ENCODE results near the gene OSBP2.
"Not testable (repeated sequence)": the region's sequence is repeated elsewhere in the genome, so short reads cannot be mapped to it uniquely, and the experiment has no call there.

Gene OSBP2, protein sequence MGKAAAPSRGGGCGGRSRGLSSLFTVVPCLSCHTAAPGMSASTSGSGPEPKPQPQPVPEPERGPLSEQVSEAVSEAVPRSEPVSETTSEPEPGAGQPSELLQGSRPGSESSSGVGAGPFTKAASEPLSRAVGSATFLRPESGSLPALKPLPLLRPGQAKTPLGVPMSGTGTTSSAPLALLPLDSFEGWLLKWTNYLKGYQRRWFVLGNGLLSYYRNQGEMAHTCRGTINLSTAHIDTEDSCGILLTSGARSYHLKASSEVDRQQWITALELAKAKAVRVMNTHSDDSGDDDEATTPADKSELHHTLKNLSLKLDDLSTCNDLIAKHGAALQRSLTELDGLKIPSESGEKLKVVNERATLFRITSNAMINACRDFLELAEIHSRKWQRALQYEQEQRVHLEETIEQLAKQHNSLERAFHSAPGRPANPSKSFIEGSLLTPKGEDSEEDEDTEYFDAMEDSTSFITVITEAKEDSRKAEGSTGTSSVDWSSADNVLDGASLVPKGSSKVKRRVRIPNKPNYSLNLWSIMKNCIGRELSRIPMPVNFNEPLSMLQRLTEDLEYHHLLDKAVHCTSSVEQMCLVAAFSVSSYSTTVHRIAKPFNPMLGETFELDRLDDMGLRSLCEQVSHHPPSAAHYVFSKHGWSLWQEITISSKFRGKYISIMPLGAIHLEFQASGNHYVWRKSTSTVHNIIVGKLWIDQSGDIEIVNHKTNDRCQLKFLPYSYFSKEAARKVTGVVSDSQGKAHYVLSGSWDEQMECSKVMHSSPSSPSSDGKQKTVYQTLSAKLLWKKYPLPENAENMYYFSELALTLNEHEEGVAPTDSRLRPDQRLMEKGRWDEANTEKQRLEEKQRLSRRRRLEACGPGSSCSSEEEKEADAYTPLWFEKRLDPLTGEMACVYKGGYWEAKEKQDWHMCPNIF

DNA sequence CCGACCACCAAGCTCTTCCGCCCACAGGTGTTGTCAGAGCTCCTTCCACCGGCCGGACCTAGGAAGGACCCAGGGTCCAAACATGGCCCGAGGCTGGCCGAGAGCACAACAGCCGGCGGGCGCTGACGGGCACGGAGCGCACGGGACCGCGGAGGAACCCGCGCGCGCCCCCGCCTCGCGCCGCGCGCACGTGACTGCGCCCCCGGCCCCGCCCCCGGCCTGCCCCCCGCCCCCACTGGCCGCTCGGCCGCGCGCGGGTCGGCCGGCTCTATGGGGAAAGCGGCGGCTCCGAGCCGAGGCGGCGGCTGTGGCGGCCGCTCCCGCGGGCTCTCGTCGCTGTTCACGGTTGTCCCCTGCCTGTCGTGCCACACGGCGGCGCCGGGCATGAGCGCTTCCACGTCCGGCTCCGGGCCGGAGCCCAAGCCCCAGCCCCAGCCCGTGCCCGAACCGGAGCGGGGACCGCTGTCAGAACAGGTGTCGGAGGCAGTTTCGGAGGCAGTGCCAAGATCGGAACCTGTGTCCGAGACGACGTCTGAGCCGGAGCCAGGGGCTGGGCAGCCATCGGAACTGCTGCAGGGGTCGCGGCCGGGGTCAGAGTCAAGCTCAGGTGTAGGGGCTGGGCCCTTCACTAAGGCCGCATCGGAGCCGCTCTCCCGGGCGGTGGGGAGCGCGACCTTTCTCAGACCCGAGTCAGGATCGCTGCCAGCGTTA is at the start of gene OSBP2:
TSS of gene OSBP2 (plus strand) at position 235 of the 711 bp plus-strand sequence. CDS start at position 271, 36 bp downstream.
- peak; percentile 31 to 64 (median 47) for DNase-seq

DNA sequence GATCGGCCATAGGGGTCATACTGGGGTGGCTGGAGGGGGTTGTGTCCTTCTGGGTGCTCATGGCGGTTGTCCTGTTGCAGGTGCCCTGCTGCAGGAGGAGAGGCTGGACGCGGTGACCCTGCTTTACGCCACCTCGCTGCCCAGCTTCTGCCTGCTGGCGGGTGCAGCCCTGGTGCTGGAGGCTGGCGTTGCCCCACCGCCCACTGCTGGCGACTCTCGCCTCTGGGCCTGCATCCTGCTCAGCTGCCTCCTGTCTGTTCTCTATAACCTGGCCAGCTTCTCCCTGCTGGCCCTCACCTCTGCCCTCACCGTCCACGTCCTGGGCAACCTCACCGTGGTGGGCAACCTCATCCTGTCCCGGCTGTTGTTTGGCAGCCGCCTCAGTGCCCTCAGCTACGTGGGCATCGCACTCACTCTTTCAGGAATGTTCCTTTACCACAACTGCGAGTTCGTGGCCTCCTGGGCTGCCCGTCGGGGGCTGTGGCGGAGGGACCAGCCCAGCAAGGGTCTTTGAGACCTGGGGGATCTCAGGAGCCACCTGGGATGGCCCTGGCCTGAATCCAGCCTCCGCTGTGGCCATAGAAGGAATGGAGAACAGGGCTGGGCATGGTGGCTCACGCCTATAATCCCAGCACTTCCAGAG is 48.0 kb upstream of the OSBP2 start:
- no peak for DNase-seq

DNA sequence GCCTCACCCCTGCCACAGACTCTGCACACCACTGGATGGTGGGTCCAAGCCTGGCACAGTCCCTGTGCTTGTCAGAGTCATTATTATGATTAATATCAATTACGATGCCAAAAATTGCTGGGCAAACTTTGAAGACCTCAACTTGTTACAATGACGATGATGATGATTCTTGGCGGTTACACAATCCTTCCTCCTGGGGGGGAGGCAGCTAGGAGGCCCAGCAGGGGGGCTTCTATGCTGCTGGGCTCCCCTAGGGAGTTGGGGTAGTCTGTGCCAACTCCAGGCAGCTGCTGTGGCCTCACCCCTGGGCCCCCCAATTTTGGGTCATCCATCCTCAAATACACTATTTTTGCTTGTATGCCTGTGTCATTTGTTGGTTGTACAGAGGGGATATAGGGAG is 47.1 kb upstream of the OSBP2 start:
- DNase-seq: no peak

DNA sequence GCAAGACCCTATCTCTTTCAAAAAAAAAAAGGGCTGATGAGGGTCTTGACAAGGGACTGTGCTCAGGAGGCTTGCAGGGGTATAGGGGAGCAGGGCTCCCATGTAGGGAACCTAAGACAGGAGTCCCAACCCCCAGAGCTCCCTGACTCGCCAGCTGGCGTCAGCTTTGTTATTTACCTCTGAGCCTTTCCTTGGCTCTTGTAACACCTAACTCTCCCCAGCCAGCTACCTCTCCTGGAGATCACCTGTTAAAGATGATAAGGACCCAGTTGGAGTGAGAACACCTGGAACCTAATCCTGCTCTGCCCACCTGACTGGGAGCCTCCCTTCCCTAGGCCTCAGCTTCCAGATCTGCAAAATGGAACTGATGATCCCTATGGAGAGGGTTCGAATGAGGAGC is 45.8 kb upstream of the OSBP2 start:
- no peak for DNase-seq

DNA sequence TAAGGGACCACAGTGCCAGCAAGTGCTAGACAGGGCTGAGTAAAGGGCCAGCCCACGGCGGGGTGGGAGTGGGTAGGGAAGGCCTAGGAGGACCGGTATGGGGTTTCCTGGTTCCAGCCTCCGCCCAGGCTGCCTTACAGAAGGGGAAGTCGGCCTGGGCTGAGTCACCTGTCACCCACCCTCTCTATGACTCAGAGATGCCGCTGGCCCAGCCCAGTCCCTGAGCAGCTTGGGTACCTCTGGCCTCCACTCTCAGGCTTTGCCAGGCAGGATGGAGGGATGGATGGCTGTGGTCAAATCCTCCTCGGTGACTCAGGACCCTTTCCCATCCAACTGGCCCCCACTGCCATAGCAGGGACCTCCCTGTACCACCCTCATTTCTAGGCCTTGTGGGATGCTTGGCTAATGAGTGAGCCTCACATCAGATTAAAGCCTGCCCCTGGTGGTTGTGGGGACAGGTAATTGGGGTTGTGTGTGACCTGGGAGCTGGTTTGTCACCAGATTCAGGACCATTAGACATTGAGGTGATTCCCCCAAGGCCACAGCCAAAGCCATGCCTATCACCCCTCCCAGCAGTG is 45.2 kb upstream of the OSBP2 start:
- DNase-seq: no peak

- DNase-seq: no peak
Measured at GRCh38 chr22:30650508-30651116, 44.1 kb upstream of the OSBP2 start.

- no peak for DNase-seq
Measured at GRCh38 chr22:30652852-30653251, 41.8 kb upstream of the OSBP2 start.

DNA sequence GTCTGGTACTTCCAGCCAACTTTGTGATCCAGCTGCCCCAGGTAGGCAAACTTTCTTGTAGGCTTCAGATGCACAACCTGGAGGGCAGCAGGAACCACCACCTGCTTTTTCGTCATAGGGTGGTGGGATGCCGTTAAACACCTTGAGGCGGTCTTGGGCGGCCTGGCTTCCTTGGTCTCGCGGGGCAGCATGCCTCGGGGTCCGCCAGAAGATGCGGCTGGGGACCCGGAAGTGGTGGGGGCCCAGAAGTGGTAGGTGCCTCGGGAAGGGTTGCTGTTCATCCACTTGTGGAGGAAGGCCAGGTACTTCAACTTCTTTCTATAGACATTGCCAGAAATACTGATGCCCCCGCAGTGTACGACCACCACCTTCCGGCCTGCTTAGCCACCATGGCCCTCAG is 40.3 kb upstream of the OSBP2 start:
- no peak for DNase-seq

DNA sequence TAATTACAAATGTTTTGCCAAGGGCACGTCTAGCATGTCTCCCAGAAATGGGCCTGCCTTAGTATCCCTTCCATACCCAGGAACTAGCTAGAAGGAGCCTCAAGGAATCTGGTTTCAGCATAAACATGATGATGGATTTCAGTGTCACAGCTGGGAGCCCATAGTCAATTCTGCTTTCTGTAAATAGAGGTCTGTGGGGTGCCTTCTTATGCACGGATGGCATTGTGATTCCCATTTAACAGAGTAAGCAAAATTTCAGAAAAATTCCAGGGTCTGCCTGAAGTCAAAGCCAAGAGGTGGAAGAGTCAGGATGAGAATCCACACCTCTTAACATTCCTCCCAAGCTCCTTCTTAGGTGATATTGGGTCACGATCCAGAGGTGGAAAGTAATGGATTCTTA is 39.1 kb upstream of the OSBP2 start:
- peak in 1 of 3 experiments; percentile 2 for DNase-seq

DNA sequence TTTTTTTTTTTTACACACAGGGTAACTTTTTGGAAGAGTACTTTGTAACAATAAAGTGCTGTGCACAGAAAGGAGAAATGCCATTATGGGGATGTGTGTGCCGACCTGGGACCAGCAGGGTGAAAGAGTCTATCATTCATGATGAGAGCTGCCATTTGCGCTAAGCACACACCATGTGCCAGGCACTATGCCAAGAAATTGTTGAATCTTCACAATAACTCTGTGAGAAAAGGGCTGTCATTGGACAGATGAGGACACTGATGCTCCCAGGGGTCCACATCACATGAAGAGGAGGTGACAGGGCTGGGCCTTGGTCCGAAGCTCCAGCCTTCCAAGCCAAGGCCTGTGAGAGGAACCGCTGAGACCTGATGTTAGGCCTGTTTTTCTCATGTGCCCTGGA is 32.6 kb upstream of the OSBP2 start:
- DNase-seq: peak; percentile 7 to 70 (median 59)

- no peak for DNase-seq
Measured at GRCh38 chr22:30664798-30665197, 29.9 kb upstream of the OSBP2 start.

DNA sequence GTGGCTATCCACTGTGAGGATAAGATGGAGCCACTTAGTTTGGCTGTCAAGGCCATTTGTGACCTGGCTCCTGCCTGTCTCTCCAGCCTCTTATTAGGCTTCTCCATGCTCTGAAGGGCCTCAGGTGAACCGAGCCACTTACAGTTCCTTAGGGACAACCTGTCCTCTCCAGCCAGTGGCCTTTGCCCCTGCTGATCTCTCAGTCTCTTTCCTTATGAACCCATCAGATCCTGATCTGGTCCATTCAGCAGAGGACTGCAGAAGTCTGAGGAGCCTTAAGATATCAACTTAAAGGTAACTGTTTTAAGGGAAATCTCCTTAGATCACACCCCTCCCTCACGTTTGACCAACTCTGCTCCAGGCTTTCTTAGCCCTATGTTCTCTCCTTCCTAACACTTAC is 29.4 kb upstream of the OSBP2 start:
- no peak for DNase-seq

DNA sequence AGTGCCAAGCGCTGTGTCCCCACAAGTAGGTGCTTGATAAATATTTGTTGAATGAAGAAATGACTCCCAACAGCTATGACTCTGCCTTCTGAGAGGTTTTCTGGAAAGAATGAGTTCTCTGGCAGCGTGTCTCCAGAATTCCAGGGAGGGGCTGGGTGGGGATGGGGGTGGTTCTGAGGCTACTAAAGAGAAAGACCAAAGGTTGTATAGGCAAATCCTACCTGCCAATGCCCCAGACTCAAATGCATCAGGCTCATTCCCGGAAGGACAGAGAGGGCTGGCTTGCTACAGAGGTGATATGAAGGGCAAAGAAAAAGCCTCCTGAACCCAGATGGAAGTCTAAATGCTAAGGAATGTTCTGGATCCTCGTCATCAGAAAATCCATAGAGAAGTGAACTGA is 28.9 kb upstream of the OSBP2 start:
- no peak for DNase-seq

GRCh38 chr22:30667107-30667493 is 27.6 kb upstream of the OSBP2 start:
- DNase-seq: no peak

GRCh38 chr22:30667494-30668385 is 26.9 kb upstream of the OSBP2 start, which contains the start of gene DUSP18:
DUSP18 (minus strand) TSS chr22:30667875; CDS start chr22:30664003, 3,872 bp downstream.
- DNase-seq: peak; percentile 86 to 95 (median 88)

DNA sequence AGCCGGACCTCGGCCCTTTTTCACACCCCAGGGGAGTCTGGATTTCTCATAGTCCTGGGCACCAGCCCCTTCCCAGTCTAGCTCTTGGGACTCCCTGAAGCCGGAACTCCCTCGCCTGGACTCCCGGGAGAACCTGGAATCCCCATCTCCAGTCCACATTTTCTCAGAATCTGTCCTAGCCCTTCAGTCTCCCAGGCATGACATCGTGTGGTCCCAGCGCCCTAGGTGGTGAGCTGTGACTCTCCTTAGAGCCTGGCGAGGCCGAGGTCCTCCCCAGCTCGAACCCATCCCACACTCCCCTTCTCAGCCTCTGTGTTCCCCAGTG is 26.3 kb upstream of the OSBP2 start:
- peak in 1 of 3 experiments; percentile 60 for DNase-seq

GRCh38 chr22:30671071-30671470 is 23.6 kb upstream of the OSBP2 start:
- DNase-seq: no peak

GRCh38 chr22:30673136-30673535 is 21.5 kb upstream of the OSBP2 start:
- DNase-seq: no peak

- DNase-seq: no peak
Measured at GRCh38 chr22:30674482-30674881, 20.2 kb upstream of the OSBP2 start.

GRCh38 chr22:30675436-30675835 is 19.2 kb upstream of the OSBP2 start:
- peak in 2 of 3 experiments; percentile 50 to 82 for DNase-seq

DNA sequence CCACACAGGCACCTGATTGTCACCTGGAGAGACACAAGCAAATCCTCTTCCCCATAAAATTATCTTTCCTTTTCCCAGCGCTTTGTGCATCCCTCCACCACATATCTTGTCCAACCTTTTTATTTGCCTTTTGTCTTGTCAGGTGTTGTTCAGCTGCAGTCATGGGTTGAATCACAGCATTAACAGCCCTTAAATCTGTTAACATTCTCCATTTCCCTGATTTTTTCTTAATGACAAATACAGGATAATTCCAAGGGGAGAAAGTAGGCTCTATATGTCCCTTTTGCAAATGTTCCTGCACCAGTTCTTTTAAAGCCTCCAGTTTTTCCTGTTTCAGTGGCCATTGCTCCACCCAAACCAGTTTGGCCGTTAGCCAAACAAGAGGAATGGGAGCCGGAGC is 18.1 kb upstream of the OSBP2 start:
- DNase-seq: not testable (repeated sequence)

Data from NCI-H1417 (cell line).